H9 (cell line): ENCODE results near the gene PTPRN2. TPM values are rescaled to one million over a fixed set of nuclear protein-coding genes. Genes with fewer than 3 reads are reported as not detected.

Experiments
- DNase-seq: peaks from one replicate; pipeline ENCODE4 v3.0.0-alpha.2; 2017
- H2AFZ ChIP-seq: one replicate; pipeline ENCODE4 v1.6.1; 2013; ENCODE audit warnings: mild to moderate bottlenecking, low read length, control low read depth, moderate library complexity
- H2AK5ac ChIP-seq: 2 replicates; pipeline ENCODE4 v1.6.1; 2013; ENCODE audit warnings: low read length, control low read depth, mixed read lengths; ENCODE audit not compliant: insufficient read length
- H2BK120ac ChIP-seq: one replicate; pipeline ENCODE4 v1.6.1; 2013; ENCODE audit warnings: low read depth, mild to moderate bottlenecking, low read length, control low read depth, inconsistent platforms; ENCODE audit not compliant: poor library complexity, severe bottlenecking
- H2BK12ac ChIP-seq: 2 replicates; pipeline ENCODE4 v1.6.1; 2013; ENCODE audit warnings: low read length, control low read depth, mixed read lengths, low read depth; ENCODE audit not compliant: insufficient read length
- H2BK15ac ChIP-seq: 2 replicates; pipeline ENCODE4 v1.6.1; 2013; ENCODE audit warnings: low read depth, low read length, control low read depth
- H2BK20ac ChIP-seq: one replicate; pipeline ENCODE4 v1.6.1; 2013; ENCODE audit warnings: low read depth, mild to moderate bottlenecking, low read length, control low read depth, inconsistent platforms; ENCODE audit not compliant: poor library complexity, severe bottlenecking
- H2BK5ac ChIP-seq: 2 replicates; pipeline ENCODE4 v1.6.1; 2013; ENCODE audit warnings: low read length, control low read depth, mixed read lengths; ENCODE audit not compliant: insufficient read length
- H3K14ac ChIP-seq: 2 replicates; pipeline ENCODE4 v1.6.1; 2013; ENCODE audit warnings: low read length, control low read depth; ENCODE audit not compliant: insufficient read depth
- H3K18ac ChIP-seq: 2 replicates; pipeline ENCODE4 v1.6.1; 2013; ENCODE audit warnings: low read depth, mild to moderate bottlenecking, mixed read lengths, low read length, control low read depth; ENCODE audit not compliant: insufficient read length
- H3K23ac ChIP-seq: 2 replicates; pipeline ENCODE4 v1.6.1; 2013; ENCODE audit warnings: low read length, control low read depth, mixed read lengths, low read depth; ENCODE audit not compliant: insufficient read length
- H3K23me2 ChIP-seq: 2 replicates; pipeline ENCODE4 v1.6.1; 2013; ENCODE audit warnings: low read depth, mild to moderate bottlenecking, mixed read lengths, low read length, control low read depth; ENCODE audit not compliant: insufficient read length, poor library complexity, severe bottlenecking
- H3K27ac ChIP-seq: 2 replicates; pipeline ENCODE4 v1.5.1; 2013; ENCODE audit warnings: low read length, control low read depth, mixed read lengths, low read depth; ENCODE audit not compliant: insufficient read length
- H3K27me3 ChIP-seq: 2 replicates; pipeline ENCODE4 v1.6.1; 2013; ENCODE audit warnings: low read length, control low read depth, inconsistent platforms; ENCODE audit not compliant: insufficient read depth
- H3K4ac ChIP-seq: 2 replicates; pipeline ENCODE4 v1.6.1; 2013; ENCODE audit warnings: low read depth, mild to moderate bottlenecking, control low read depth, inconsistent platforms, low read length, moderate library complexity
- H3K4me1 ChIP-seq: 2 replicates; pipeline ENCODE4 v1.6.1; 2013; ENCODE audit warnings: low read length, control low read depth, inconsistent platforms; ENCODE audit not compliant: insufficient read depth
- H3K4me2 ChIP-seq: 2 replicates; pipeline ENCODE4 v1.6.1; 2013; ENCODE audit warnings: low read length, control low read depth, mixed read lengths; ENCODE audit not compliant: insufficient read length, insufficient read depth
- H3K56ac ChIP-seq: 2 replicates; pipeline ENCODE4 v1.6.1; 2013; ENCODE audit warnings: low read depth, mild to moderate bottlenecking, mixed read lengths, low read length, control low read depth; ENCODE audit not compliant: insufficient read length
- H3K79me1 ChIP-seq: 2 replicates; pipeline ENCODE4 v1.6.1; 2013; ENCODE audit warnings: low read depth, mild to moderate bottlenecking, moderate library complexity, low read length, control low read depth, inconsistent platforms; ENCODE audit not compliant: insufficient read depth, poor library complexity, severe bottlenecking
- H3K79me2 ChIP-seq: 2 replicates; pipeline ENCODE4 v1.6.1; 2013; ENCODE audit warnings: low read length, control low read depth, inconsistent platforms; ENCODE audit not compliant: insufficient read depth
- H3K9ac ChIP-seq: 2 replicates; pipeline ENCODE4 v1.6.1; 2013; ENCODE audit warnings: low read length, control low read depth, mixed read lengths; ENCODE audit not compliant: insufficient read length; ENCODE audit errors: extremely low read depth
- H3K9me3 ChIP-seq: one replicate; pipeline ENCODE4 v1.6.1; 2013; ENCODE audit warnings: low read depth, low read length, inconsistent platforms; ENCODE audit not compliant: control insufficient read depth
- H3T11ph ChIP-seq: one replicate; pipeline ENCODE4 v1.6.1; 2013; ENCODE audit warnings: mild to moderate bottlenecking, low read length, control low read depth, inconsistent platforms
- H4K20me1 ChIP-seq: one replicate; pipeline ENCODE4 v1.6.1; 2013; ENCODE audit not compliant: control insufficient read depth, insufficient read length, insufficient read depth
- H4K5ac ChIP-seq: 2 replicates; pipeline ENCODE4 v1.6.1; 2013; ENCODE audit warnings: low read depth, mild to moderate bottlenecking, mixed read lengths, low read length, control low read depth; ENCODE audit not compliant: insufficient read length
- H4K8ac ChIP-seq: replicated peaks from 2 replicates; pipeline ENCODE4 v1.6.1; 2013; ENCODE audit warnings: low read length, control low read depth, mixed read lengths, low read depth; ENCODE audit not compliant: insufficient read length
- H4K91ac ChIP-seq: 2 replicates; pipeline ENCODE4 v1.6.1; 2013; ENCODE audit warnings: low read depth, mild to moderate bottlenecking, moderate library complexity, mixed read lengths, low read length, control low read depth; ENCODE audit not compliant: insufficient read length
- H3K27ac Mint-ChIP-seq, 3 experiments: 2 replicates in 2 of 3; 3 replicates in 1 of 3; pipeline ENCODE4 v1.8.0; 2020 to 2021; ENCODE audit warnings: mixed read lengths in 3 of 3, mild to moderate bottlenecking in 1 of 3, moderate library complexity in 1 of 3
- H3K27me3 Mint-ChIP-seq: 2 replicates; pipeline ENCODE4 v1.8.0; 2021; ENCODE audit warnings: low read depth, mild to moderate bottlenecking, moderate library complexity, mixed read lengths
- H3K36me3 Mint-ChIP-seq, 3 experiments: 2 replicates in 2 of 3; 3 replicates in 1 of 3; pipeline ENCODE4 v1.8.0; 2020 to 2021; ENCODE audit warnings: low read depth in 3 of 3, mixed read lengths in 3 of 3; ENCODE audit not compliant: insufficient read depth in 1 of 3
- H3K4me1 Mint-ChIP-seq, 2 experiments: 2 replicates each; pipeline ENCODE4 v1.8.0; 2020; ENCODE audit warnings: mixed read lengths in 2 of 2
- H3K4me3 Mint-ChIP-seq, 2 experiments: 2 replicates in 1 of 2; 3 replicates in 1 of 2; pipeline ENCODE4 v1.8.0; 2020 to 2021; ENCODE audit warnings: mild to moderate bottlenecking in 2 of 2, mixed read lengths in 2 of 2, moderate library complexity in 1 of 2
- H3K9me3 Mint-ChIP-seq, 2 experiments: 2 replicates in 1 of 2; 3 replicates in 1 of 2; pipeline ENCODE4 v1.8.0; 2020; ENCODE audit warnings: mild to moderate bottlenecking in 2 of 2, mixed read lengths in 2 of 2, moderate library complexity in 1 of 2
- CTCF ChIP-seq: fragments of 200-600 bp; sonication (generic); conservative IDR thresholded peaks from 3 replicates; pipeline ENCODE4 v1.8.0; 2021; ENCODE audit warnings: antibody characterized with exemption, mild to moderate bottlenecking
- WGBS: extraction: QIAGEN DNeasy Blood & Tissue Kit; methylation state at CpG from one replicate; pipeline ENCODE4 v1.1.7; 2013; ENCODE audit warnings: missing lambda C conversion rate, low lambda C conversion rate, mixed read lengths; ENCODE audit not compliant: insufficient read length; ENCODE audit errors: extremely low coverage; 5-methylcytosine and 5-hydroxymethylcytosine counted together
- total RNA-seq: library from RNA; stranded (reverse); gene quantifications from 2 replicates; pipeline ENCODE4 v1.2.1, GENCODE V29; 2021

PTPRN2 gene
- total RNA-seq, 1 experiment from 2014 or later, result 5.2 TPM

GRCh38 chr7:158004123-158004490 lies 583.5 kb downstream of the PTPRN2 start:
- Histone ChIP-seq H2BK20ac (no peak overlapping the region), H2BK120ac (no peak overlapping the region), H2AFZ (no peak overlapping the region), H4K5ac (no peak overlapping the region), H3K14ac (no peak overlapping the region), H3K56ac (no peak overlapping the region), H2BK5ac (no peak overlapping the region), H3K9ac (no peak overlapping the region), H3K23me2 (no peaks in the 10 kb centered on the region), H3K23ac (no peak overlapping the region), H3K27me3 (no peaks in the 10 kb centered on the region), H4K20me1 (no peaks in the 10 kb centered on the region), H3K79me2 (no peaks in the 10 kb centered on the region), H3K4me1 (peaks cover 4% of the 10 kb centered on the region; the same call in 1 of the 2 replicates), H3K4me2 (no peak overlapping the region), H3K4ac (no peak overlapping the region), H2BK15ac (no peak overlapping the region), H4K8ac (no peak overlapping the region), H3K27ac (no peak overlapping the region), H2AK5ac (no peak overlapping the region), H4K91ac (no peak overlapping the region), H2BK12ac (no peak overlapping the region), H3K9me3 (no peaks in the 10 kb centered on the region), H3T11ph (no peak overlapping the region), H3K18ac (no peak overlapping the region), H3K79me1 (no peaks in the 10 kb centered on the region)
- H3K4me3 Mint-ChIP-seq, result no peak overlapping the region
- WGBS, result no CpG with 5 or more reads among the region's 2 CpGs
- no peak for TF ChIP-seq CTCF
- DNase-seq, result no peak
- peaks cover 43 to 56% of the 10 kb centered on the region in 2 experiments for H3K4me1 Mint-ChIP-seq
- H3K9me3 Mint-ChIP-seq, result no peaks in the 10 kb centered on the region; a peak in 1 of 5 replicates
- H3K36me3 Mint-ChIP-seq, result no peaks in the 10 kb centered on the region
- H3K27me3 Mint-ChIP-seq, result peaks cover 9% of the 10 kb centered on the region
- peak overlapping the region in 1 of 3 experiments; percentile 28; a peak in 1 of 7 replicates for H3K27ac Mint-ChIP-seq
